Neutrophil (primary cell): ENCODE results near the gene C1orf105.

Experiments used
- H3K27ac ChIP-seq: fragments of 200-600 bp; sonication (generic); 2 replicates; pipeline ENCODE4 v1.5.1; 2016; ENCODE audit warnings: mild to moderate bottlenecking, moderate library complexity
- H3K27me3 ChIP-seq: fragments of 200-600 bp; sonication (generic); 2 replicates; pipeline ENCODE4 v1.6.0; 2016; ENCODE audit warnings: mild to moderate bottlenecking
- H3K36me3 ChIP-seq: fragments of 200-600 bp; sonication (generic); 2 replicates; pipeline ENCODE4 v1.5.1; 2017
- H3K4me1 ChIP-seq, 2 experiments: fragments of 200-600 bp in 1 of 2; sonication (generic) in 1 of 2; 1 replicate in 1 of 2; 2 replicates in 1 of 2; pipeline versions ENCODE4 v1.5.1 to v1.6.1; 2013 to 2016; ENCODE audit warnings: low read depth in 1 of 2, low read length in 1 of 2, mild to moderate bottlenecking in 1 of 2, moderate library complexity in 1 of 2; ENCODE audit not compliant: control insufficient read depth in 1 of 2, insufficient read depth in 1 of 2
- H3K4me3 ChIP-seq, 2 experiments: fragments of 200-600 bp in 1 of 2; sonication (generic) in 1 of 2; 1 replicate in 1 of 2; 2 replicates in 1 of 2; pipeline ENCODE4 v1.5.1; 2013 to 2016; ENCODE audit warnings: low read depth in 1 of 2, low read length in 1 of 2, mild to moderate bottlenecking in 1 of 2, moderate library complexity in 1 of 2
- H3K9me3 ChIP-seq: fragments of 200-600 bp; sonication (generic); 2 replicates; pipeline ENCODE4 v1.5.1; 2016
- TF ChIP-seq, protein P1 (sequence below): fragments of 200-600 bp; sonication (generic); IDR thresholded peaks from 2 replicates; pipeline ENCODE4 v1.5.1; 2016; ENCODE audit warnings: antibody characterized with exemption

C1orf105 gene

DNA sequence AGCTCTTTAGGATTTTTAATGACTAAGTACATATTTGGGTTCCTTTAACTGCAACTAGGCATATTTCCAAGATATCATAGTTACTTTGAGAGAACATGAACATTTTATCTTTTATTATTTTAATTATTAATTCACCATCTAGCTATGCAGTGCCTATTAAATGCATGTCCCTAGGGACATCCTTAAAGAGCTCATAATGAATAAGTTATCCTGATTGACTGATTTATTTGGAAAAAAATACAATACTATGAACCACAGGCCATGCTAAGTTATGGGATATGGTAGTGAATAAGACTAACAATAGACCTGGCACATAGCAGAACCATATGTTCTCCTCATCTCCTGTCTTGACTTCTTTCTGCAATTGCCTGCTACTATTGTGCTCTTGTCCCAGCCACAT lies 16.4 kb upstream of the C1orf105 start:
- Histone ChIP-seq H3K4me1 (no peaks in the 10 kb centered on the region), H3K36me3 (no peaks in the 10 kb centered on the region), H3K4me3 (no peak overlapping the region), H3K27ac (no peak overlapping the region), H3K27me3 (no peaks in the 10 kb centered on the region), H3K9me3 (no peaks in the 10 kb centered on the region)
- TF ChIP-seq, protein P1, sequence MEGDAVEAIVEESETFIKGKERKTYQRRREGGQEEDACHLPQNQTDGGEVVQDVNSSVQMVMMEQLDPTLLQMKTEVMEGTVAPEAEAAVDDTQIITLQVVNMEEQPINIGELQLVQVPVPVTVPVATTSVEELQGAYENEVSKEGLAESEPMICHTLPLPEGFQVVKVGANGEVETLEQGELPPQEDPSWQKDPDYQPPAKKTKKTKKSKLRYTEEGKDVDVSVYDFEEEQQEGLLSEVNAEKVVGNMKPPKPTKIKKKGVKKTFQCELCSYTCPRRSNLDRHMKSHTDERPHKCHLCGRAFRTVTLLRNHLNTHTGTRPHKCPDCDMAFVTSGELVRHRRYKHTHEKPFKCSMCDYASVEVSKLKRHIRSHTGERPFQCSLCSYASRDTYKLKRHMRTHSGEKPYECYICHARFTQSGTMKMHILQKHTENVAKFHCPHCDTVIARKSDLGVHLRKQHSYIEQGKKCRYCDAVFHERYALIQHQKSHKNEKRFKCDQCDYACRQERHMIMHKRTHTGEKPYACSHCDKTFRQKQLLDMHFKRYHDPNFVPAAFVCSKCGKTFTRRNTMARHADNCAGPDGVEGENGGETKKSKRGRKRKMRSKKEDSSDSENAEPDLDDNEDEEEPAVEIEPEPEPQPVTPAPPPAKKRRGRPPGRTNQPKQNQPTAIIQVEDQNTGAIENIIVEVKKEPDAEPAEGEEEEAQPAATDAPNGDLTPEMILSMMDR = no peak

DNA sequence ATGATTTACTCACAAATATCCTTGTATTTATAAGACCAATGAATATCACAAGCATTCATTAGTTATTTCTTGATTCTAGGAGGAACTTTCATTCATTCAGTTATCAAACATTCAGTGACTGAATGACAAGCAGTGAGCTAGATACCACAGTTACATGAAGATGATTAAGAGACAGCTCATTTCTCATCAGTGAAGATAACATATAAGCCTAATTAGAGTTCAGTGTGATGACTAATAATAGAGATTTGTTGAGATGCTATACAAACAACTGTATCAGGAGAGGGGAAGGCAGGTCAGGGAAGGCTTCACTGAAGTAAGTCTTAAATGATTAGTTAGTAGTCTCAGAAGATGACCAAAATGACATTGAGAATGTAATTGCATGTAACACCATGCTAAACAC lies 14.6 kb upstream of the C1orf105 start:
- TF ChIP-seq, protein P1 = no peak

GRCh38 chr1:172406968-172407367 lies 13.5 kb upstream of the C1orf105 start:
- H3K4me3 ChIP-seq = no peak overlapping the region
- H3K4me1 ChIP-seq = no peaks in the 10 kb centered on the region
- no peak overlapping the region for H3K27ac ChIP-seq
- H3K36me3 ChIP-seq = no peaks in the 10 kb centered on the region
- no peaks in the 10 kb centered on the region for H3K9me3 ChIP-seq
- no peaks in the 10 kb centered on the region for H3K27me3 ChIP-seq
- TF ChIP-seq, protein P1 = no peak

More for the DNA sequence above, 14.6 kb upstream of the C1orf105 start:
- Histone ChIP-seq H3K36me3 (no peaks in the 10 kb centered on the region), H3K27ac (no peak overlapping the region), H3K4me3 (no peak overlapping the region), H3K9me3 (no peaks in the 10 kb centered on the region), H3K4me1 (no peaks in the 10 kb centered on the region), H3K27me3 (no peaks in the 10 kb centered on the region)

DNA sequence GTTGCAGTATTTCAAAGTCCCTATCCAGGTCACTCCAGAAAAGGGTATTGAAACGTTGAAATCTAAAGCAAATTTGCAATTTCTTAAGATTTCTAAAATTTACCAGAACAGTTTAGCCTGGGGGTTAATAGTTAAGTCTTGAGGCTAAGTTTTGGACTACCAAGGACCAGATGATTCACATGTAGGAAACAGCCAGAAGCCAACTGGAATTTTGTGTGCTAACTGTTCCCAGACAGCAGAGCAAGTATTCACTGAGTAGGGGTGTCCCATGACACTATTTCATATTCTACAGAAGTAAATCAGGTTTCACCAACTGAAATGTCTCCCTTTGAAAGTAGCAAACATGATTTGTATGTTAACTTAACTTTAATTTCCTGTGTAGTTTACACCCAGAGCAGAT lies 11.5 kb upstream of the C1orf105 start:
- H3K9me3 ChIP-seq = no peaks in the 10 kb centered on the region
- no peak overlapping the region for H3K4me3 ChIP-seq
- no peaks in the 10 kb centered on the region for H3K36me3 ChIP-seq
- no peak overlapping the region for H3K27ac ChIP-seq
- TF ChIP-seq, protein P1 = no peak
- no peaks in the 10 kb centered on the region for H3K27me3 ChIP-seq
- H3K4me1 ChIP-seq = no peaks in the 10 kb centered on the region

GRCh38 chr1:172410027-172410426 lies 10.5 kb upstream of the C1orf105 start:
- no peaks in the 10 kb centered on the region for H3K36me3 ChIP-seq
- H3K9me3 ChIP-seq = no peaks in the 10 kb centered on the region
- H3K27me3 ChIP-seq = no peaks in the 10 kb centered on the region
- H3K4me1 ChIP-seq = no peaks in the 10 kb centered on the region
- H3K27ac ChIP-seq = no peak overlapping the region
- H3K4me3 ChIP-seq = no peak overlapping the region
- TF ChIP-seq, protein P1 = no peak

DNA sequence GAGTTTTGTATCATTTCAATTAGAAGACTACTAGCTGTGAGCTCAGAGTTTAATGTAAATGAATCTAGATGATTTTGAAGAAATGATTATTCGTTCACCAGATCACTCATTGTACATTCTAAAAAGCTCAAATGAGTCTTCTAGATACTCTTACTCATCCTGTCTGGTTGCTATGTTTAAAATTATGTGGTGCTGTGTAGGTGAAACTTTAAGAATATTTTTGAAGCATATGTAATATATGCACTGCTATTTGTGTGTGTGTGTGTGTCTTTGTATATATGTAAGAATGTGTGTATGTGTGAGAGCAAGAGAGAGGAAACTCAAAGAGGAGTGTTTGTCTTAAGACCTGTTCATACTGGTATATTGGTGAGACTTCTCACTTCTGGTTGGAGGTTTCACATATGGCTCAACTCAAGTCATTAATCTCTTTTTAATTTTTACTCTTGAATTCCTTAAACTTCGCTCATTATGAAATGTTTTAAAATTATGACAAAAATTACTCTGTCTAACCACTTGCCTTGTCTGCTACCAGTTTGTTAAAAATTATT lies 8.6 kb upstream of the C1orf105 start:
- Histone ChIP-seq H3K27me3 (no peaks in the 10 kb centered on the region), H3K9me3 (no peaks in the 10 kb centered on the region), H3K27ac (no peak overlapping the region), H3K4me3 (no peak overlapping the region), H3K4me1 (no peaks in the 10 kb centered on the region), H3K36me3 (no peaks in the 10 kb centered on the region)
- TF ChIP-seq, protein P1 = no peak
